Osteoblast (primary cell): ENCODE data around the gene GADL1. TPM values are rescaled to one million over a fixed set of nuclear protein-coding genes. Genes with fewer than 3 reads are reported as not detected.

ENCODE experiments used
- DNase-seq: peaks from one replicate; pipeline ENCODE4 v3.0.0; 2011; ENCODE audit warnings: low spot score, mixed read lengths; ENCODE audit not compliant: insufficient read length; ENCODE audit errors: missing footprints
- H2AFZ ChIP-seq: 2 replicates; pipeline ENCODE4 v1.6.0; 2011; ENCODE audit warnings: mild to moderate bottlenecking, low read length
- H3K27ac ChIP-seq: 2 replicates; pipeline ENCODE4 v1.5.1; 2011; ENCODE audit warnings: mild to moderate bottlenecking, low read depth, low read length, moderate library complexity
- H3K27me3 ChIP-seq: 2 replicates; pipeline ENCODE4 v1.6.0; 2012; ENCODE audit warnings: mild to moderate bottlenecking, control low read depth, inconsistent platforms, low read length, moderate library complexity; ENCODE audit not compliant: insufficient read depth
- H3K36me3 ChIP-seq: 2 replicates; pipeline ENCODE4 v1.5.1; 2011; ENCODE audit warnings: mild to moderate bottlenecking, low read length, control low read depth, moderate library complexity; ENCODE audit not compliant: insufficient read depth
- H3K4me1 ChIP-seq: 2 replicates; pipeline ENCODE4 v1.5.1; 2011; ENCODE audit warnings: mild to moderate bottlenecking, low read length, control low read depth, moderate library complexity; ENCODE audit not compliant: insufficient read depth
- H3K4me2 ChIP-seq: 2 replicates; pipeline ENCODE4 v1.6.0; 2011; ENCODE audit warnings: mild to moderate bottlenecking, low read length; ENCODE audit not compliant: insufficient read depth
- H3K4me3 ChIP-seq: fragments of 200-600 bp; sonication (generic); 3 replicates; pipeline ENCODE4 v1.5.1; 2012; ENCODE audit warnings: mild to moderate bottlenecking, low read length, inconsistent platforms; ENCODE audit not compliant: insufficient read depth
- H3K79me2 ChIP-seq: 2 replicates; pipeline ENCODE4 v1.6.0; 2012; ENCODE audit warnings: mild to moderate bottlenecking, low read length, control low read depth, inconsistent platforms; ENCODE audit not compliant: insufficient read depth
- H3K9me3 ChIP-seq: 2 replicates; pipeline ENCODE4 v1.5.1; 2011; ENCODE audit warnings: low read depth, low read length, control low read depth
- H4K20me1 ChIP-seq: 2 replicates; pipeline ENCODE4 v1.6.0; 2012; ENCODE audit warnings: mild to moderate bottlenecking, low read length, control low read depth; ENCODE audit not compliant: insufficient read depth
- total RNA-seq: library from RNA; depleted of rRNA; stranded (reverse); fragments of >200 nt; gene quantifications from 2 replicates; pipeline ENCODE4 v1.2.3, GENCODE V29; 2012
- TF ChIP-seq, protein P1 (sequence below): IDR thresholded peaks from 2 replicates; pipeline ENCODE4 v1.5.1; 2011; ENCODE audit warnings: mild to moderate bottlenecking, low read depth, low read length, moderate library complexity; ENCODE audit errors: extremely low read depth

The GADL1 gene
- total RNA-seq, 1 donor = not detected

DNA sequence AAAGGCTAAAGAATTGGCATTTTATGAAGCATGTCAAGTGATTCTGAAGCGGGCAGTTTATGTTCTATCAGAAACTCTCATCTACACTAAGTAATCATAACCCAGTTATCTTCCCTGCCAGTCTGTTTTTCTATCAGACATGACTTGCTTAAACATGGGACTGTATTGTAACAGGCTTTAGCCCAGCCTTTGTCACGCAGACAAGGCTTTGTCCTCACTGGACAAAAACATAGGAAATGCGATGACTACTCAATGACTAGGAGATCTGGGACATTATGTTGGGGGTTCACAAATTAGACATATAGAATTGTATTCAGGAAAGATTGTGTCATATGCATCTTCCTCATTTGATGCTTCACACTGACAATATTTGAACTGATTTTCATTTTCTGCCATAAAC is 115.5 kb downstream of the GADL1 start:
- Histone ChIP-seq H3K79me2 (no peaks in the 10 kb centered on the region), H3K4me1 (no peaks in the 10 kb centered on the region), H3K36me3 (no peaks in the 10 kb centered on the region), H3K9me3 (no peaks in the 10 kb centered on the region), H2AFZ (no peak overlapping the region), H3K4me3 (no peak overlapping the region), H3K4me2 (no peak overlapping the region), H3K27me3 (peaks cover 12% of the 10 kb centered on the region), H3K27ac (no peak overlapping the region), H4K20me1 (no peaks in the 10 kb centered on the region)
- no peak for DNase-seq
- TF ChIP-seq, protein P1, sequence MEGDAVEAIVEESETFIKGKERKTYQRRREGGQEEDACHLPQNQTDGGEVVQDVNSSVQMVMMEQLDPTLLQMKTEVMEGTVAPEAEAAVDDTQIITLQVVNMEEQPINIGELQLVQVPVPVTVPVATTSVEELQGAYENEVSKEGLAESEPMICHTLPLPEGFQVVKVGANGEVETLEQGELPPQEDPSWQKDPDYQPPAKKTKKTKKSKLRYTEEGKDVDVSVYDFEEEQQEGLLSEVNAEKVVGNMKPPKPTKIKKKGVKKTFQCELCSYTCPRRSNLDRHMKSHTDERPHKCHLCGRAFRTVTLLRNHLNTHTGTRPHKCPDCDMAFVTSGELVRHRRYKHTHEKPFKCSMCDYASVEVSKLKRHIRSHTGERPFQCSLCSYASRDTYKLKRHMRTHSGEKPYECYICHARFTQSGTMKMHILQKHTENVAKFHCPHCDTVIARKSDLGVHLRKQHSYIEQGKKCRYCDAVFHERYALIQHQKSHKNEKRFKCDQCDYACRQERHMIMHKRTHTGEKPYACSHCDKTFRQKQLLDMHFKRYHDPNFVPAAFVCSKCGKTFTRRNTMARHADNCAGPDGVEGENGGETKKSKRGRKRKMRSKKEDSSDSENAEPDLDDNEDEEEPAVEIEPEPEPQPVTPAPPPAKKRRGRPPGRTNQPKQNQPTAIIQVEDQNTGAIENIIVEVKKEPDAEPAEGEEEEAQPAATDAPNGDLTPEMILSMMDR = no peak

DNA sequence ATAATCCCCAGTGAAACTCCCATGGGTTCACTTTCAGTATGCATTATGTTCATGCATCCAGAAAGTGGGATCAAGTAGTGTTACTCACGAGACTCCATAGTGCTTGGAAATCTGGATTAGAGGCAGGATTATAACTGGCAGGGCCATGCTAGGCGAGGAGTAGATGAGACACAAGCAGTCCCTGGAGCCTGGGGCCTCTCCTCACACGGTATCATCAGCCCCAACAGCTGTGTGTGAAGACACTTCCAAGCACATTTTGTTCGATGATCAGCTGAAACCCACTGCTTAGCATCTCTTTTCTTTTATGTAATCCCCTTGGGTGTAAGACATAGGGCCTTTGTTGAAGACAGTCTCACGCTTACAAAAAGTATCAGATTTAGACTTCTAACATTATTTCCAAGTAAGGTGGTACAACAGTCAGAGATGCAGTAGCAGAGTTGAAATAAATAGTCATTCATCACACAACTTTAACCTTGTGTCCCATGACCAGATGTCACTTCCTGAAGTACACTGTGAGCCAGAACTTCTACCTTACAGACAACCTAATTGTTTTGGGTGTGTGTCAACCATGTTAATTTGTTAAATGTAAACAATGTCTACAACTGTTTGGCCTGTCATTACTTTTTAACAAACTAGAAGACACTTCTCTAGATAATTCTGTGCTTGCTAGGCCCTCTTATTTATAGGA is 116.9 kb downstream of the GADL1 start:
- Histone ChIP-seq H4K20me1 (no peaks in the 10 kb centered on the region), H3K4me2 (no peak overlapping the region), H3K4me1 (no peaks in the 10 kb centered on the region), H2AFZ (no peak overlapping the region), H3K36me3 (no peaks in the 10 kb centered on the region), H3K27ac (no peak overlapping the region), H3K79me2 (no peaks in the 10 kb centered on the region), H3K4me3 (no peak overlapping the region), H3K27me3 (peaks cover 8% of the 10 kb centered on the region), H3K9me3 (no peaks in the 10 kb centered on the region)
- DNase-seq = no peak
- TF ChIP-seq, protein P1 = no peak

DNA sequence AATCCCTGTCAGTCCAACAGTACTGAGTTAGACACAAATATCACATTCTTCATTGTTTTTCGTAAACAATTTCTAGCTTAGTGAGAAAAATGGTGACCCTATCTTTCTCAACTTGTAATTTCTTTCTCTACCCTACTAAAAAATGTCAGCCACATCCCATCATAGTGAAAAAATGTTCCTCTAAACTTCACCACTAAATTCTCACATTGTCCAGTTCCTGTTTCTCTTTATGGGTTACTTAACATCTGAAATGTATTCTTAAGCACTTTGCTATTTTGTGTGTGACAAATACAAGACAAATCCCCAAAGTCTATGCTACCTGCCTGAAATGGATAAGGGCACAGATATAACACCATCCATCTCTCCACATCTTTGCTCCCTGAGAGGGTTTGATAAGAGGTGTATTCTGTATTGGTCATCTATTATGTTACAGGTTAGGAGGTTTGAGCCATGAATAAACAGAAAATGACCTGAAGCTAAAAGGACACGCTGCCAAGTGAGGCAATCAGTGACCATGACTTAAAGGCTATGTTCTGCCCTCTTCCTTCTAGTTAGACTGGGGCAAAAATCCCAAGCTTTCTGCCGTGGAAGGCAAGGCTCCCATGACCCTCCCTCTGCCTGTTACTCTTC is 118.2 kb downstream of the GADL1 start:
- no peaks in the 10 kb centered on the region for H3K27me3 ChIP-seq
- H3K36me3 ChIP-seq = no peaks in the 10 kb centered on the region
- H3K4me1 ChIP-seq = no peaks in the 10 kb centered on the region
- TF ChIP-seq, protein P1 = no peak
- no peak overlapping the region for H3K4me2 ChIP-seq
- H3K79me2 ChIP-seq = no peaks in the 10 kb centered on the region
- H3K4me3 ChIP-seq = no peak overlapping the region
- H3K9me3 ChIP-seq = no peaks in the 10 kb centered on the region
- no peak overlapping the region for H3K27ac ChIP-seq
- no peak overlapping the region for H2AFZ ChIP-seq
- H4K20me1 ChIP-seq = no peaks in the 10 kb centered on the region
- no peak for DNase-seq

DNA sequence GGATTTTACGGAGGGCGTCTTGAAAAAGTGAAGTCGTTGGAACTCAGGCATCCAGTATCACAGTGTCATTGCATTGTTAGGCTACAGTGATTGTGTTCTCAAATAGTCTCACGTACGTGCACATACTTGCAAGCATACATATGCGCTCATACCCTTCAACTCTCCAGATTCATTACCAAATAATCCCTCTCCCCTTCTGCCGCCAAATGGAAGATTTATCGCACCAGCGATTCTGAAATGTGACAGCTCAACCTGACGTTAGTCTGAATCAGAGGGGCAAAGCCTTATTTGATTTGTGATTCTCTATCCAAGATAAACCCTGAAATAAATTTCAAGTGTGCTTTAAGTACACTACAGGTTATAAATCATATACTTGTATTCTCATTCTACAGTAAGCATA is 119.4 kb downstream of the GADL1 start:
- Histone ChIP-seq H3K27me3 (no peaks in the 10 kb centered on the region), H3K4me2 (no peak overlapping the region), H3K4me3 (no peak overlapping the region), H3K9me3 (no peaks in the 10 kb centered on the region), H3K36me3 (no peaks in the 10 kb centered on the region), H3K27ac (no peak overlapping the region), H3K79me2 (no peaks in the 10 kb centered on the region), H2AFZ (no peak overlapping the region), H4K20me1 (no peaks in the 10 kb centered on the region), H3K4me1 (peaks cover 11% of the 10 kb centered on the region)
- no peak for DNase-seq
- TF ChIP-seq, protein P1 = no peak
